Measurements from ENCODE around the gene WNT9A.

Gene WNT9A

GRCh38 chr1:227924168-227924832, 23.4 kb downstream of the WNT9A start:
- no peak for DNase-seq (ENCODE audit: low read depth, low spot score)

- no peak for DNase-seq (ENCODE audit: low read depth, low spot score)
Measured at GRCh38 chr1:227923353-227924167, 24.2 kb downstream of the WNT9A start.

- no peak for DNase-seq (ENCODE audit: low read depth, low spot score)
Measured at GRCh38 chr1:227922501-227923352, 25.0 kb downstream of the WNT9A start.

- DNase-seq (ENCODE audit: low read depth, low spot score) = no peak
Measured at GRCh38 chr1:227921461-227922185, 26.1 kb downstream of the WNT9A start.

- DNase-seq (ENCODE audit: low read depth, low spot score) = no peak
Measured at GRCh38 chr1:227920896-227921295, 26.8 kb downstream of the WNT9A start.

GRCh38 chr1:227920426-227920825, 27.3 kb downstream of the WNT9A start:
- no peak for DNase-seq (ENCODE audit: low read depth, low spot score)

- DNase-seq (ENCODE audit: low read depth, low spot score) = peak; percentile 17
Measured at GRCh38 chr1:227919906-227920305, 27.8 kb downstream of the WNT9A start.

GRCh38 chr1:227918736-227919135, 29.0 kb downstream of the WNT9A start:
- DNase-seq (ENCODE audit: low read depth, low spot score) = no peak

GRCh38 chr1:227918083-227918700, 29.5 kb downstream of the WNT9A start:
- no peak for DNase-seq (ENCODE audit: low read depth, low spot score)

GRCh38 chr1:227917081-227917950, 30.4 kb downstream of the WNT9A start:
- DNase-seq (ENCODE audit: low read depth, low spot score) = no peak

GRCh38 chr1:227916655-227917054, 31.1 kb downstream of the WNT9A start:
- DNase-seq (ENCODE audit: low read depth, low spot score) = no peak

- no peak for DNase-seq (ENCODE audit: low read depth, low spot score)
Measured at GRCh38 chr1:227915564-227916553, 31.9 kb downstream of the WNT9A start.

GRCh38 chr1:227914801-227915563, 32.8 kb downstream of the WNT9A start:
- no peak for DNase-seq (ENCODE audit: low read depth, low spot score)

- DNase-seq (ENCODE audit: low read depth, low spot score) = no peak
Measured at GRCh38 chr1:227913764-227914721, 33.7 kb downstream of the WNT9A start.

GRCh38 chr1:227913396-227913763, 34.4 kb downstream of the WNT9A start:
- DNase-seq (ENCODE audit: low read depth, low spot score) = no peak

GRCh38 chr1:227912866-227913265, 34.9 kb downstream of the WNT9A start:
- DNase-seq (ENCODE audit: low read depth, low spot score) = no peak

- DNase-seq (ENCODE audit: low read depth, low spot score) = no peak
Measured at GRCh38 chr1:227911376-227911775, 36.4 kb downstream of the WNT9A start.
